GM21526 (cell line): Measurements from ENCODE around the gene TSSK1B.
"Not testable (repeated sequence)": the region's sequence is repeated elsewhere in the genome, so short reads cannot be mapped to it uniquely, and the experiment has no call there.

Source experiments
- ATAC-seq: cut with Tn5 transposase; IDR thresholded peaks from one replicate; pipeline ENCODE4 v1.9.1; 2021; ENCODE audit warnings: moderate library complexity; ENCODE audit not compliant: unreplicated experiment, low FRiP score

TSSK1B gene

GRCh38 chr5:113404269-113404668 lies 30.5 kb downstream of the TSSK1B start:
- no peak for ATAC-seq

- ATAC-seq = not testable (repeated sequence)
These were observed 36.8 kb downstream of the TSSK1B start for GRCh38 chr5:113397986-113398385.

GRCh38 chr5:113397046-113397445 lies 37.7 kb downstream of the TSSK1B start:
- no peak for ATAC-seq

- ATAC-seq = no peak
These were observed 40.1 kb downstream of the TSSK1B start for GRCh38 chr5:113394658-113395057.

- ATAC-seq = peak; percentile 72
These were observed 44.6 kb downstream of the TSSK1B start for GRCh38 chr5:113390224-113390623.

GRCh38 chr5:113389116-113389515 lies 45.7 kb downstream of the TSSK1B start:
- ATAC-seq = no peak

GRCh38 chr5:113387844-113388243 lies 46.9 kb downstream of the TSSK1B start:
- ATAC-seq = no peak

GRCh38 chr5:113384782-113385285 lies 50.0 kb downstream of the TSSK1B start:
- no peak for ATAC-seq

GRCh38 chr5:113382731-113383130 lies 52.1 kb downstream of the TSSK1B start:
- no peak for ATAC-seq
